Measurements from ENCODE around the gene TXNL1. TPM values are rescaled to one million over a fixed set of nuclear protein-coding genes. Genes with fewer than 3 reads are reported as not detected.

TXNL1 gene
- total and polyA plus RNA-seq, 2 donors (not counting 3 experiments of a cell fraction or from before 2014, with no cell fraction given) = 29.5 to 81.2 TPM

- ChIA-PET POLR2A (no interaction called here), CTCF (no interaction called here)
- H3K79me2 ChIP-seq (ENCODE audit: control insufficient read depth, insufficient read depth, low read length) = no peaks in the 10 kb centered on the region
- H3K9me3 ChIP-seq (replicated peaks; ENCODE audit: control insufficient read depth, insufficient read depth, low read length) = no peaks in the 10 kb centered on the region
- no peak for DNase-seq (ENCODE audit: low read depth, low spot score)
- TF ChIP-seq CTCF (IDR thresholded peaks at IDR 0.05; ENCODE audit: extremely low read depth in 1 of 2, insufficient read depth in 1 of 2, low read depth in 1 of 2, low read length in 2 of 2) (no peak), MAX (IDR thresholded peaks at IDR 0.05; ENCODE audit: insufficient read depth, insufficient read length) (no peak), EZH2 (IDR thresholded peaks at IDR 0.05; ENCODE audit: borderline replicate concordance, low read depth, low read length, severe bottlenecking) (no peak), FOS (IDR thresholded peaks at IDR 0.05; ENCODE audit: borderline replicate concordance, insufficient read depth, low read length) (no peak), GATA2 (IDR thresholded peaks at IDR 0.05; ENCODE audit: insufficient read depth, insufficient read length, low read depth, low read length) (no peak), JUN (IDR thresholded peaks at IDR 0.05; ENCODE audit: borderline replicate concordance, insufficient read depth, insufficient read length, low read depth) (no peak), MYC (IDR thresholded peaks at IDR 0.05; ENCODE audit: low read depth, low read length) (no peak), POLR2AphosphoS5 (IDR thresholded peaks at IDR 0.05; ENCODE audit: insufficient read depth, low read depth, low read length) (no peak), POLR2A (IDR thresholded peaks at IDR 0.05; ENCODE audit: low read depth, low read length) (no peak)
- no peaks in the 10 kb centered on the region for H4K20me1 ChIP-seq (replicated peaks; ENCODE audit: control insufficient read depth, extremely low read depth, insufficient read depth, low read length)
- no peaks in the 10 kb centered on the region for H3K36me3 ChIP-seq (ENCODE audit: control insufficient read depth in 2 of 2, extremely low read depth in 1 of 2, insufficient read depth in 2 of 2, low read length in 2 of 2)
- no peak overlapping the region for H2AFZ ChIP-seq (ENCODE audit: low read depth, low read length)
- no peaks in the 10 kb centered on the region for H3K9me1 ChIP-seq (replicated peaks; ENCODE audit: control insufficient read depth, extremely low read depth, insufficient read depth, low read length)
- no peak overlapping the region for H3K4me3 ChIP-seq (replicated peaks in 1 of 3; ENCODE audit: insufficient read depth in 1 of 3, low read depth in 1 of 3, low read length in 3 of 3)
- no peak overlapping the region for H3K27ac ChIP-seq (ENCODE audit: insufficient read depth, low read depth, low read length)
- intact Hi-C loops (cut with micrococcal nuclease) (no loop called here), dilution Hi-C loops (cut with MboI; ENCODE audit: extremely low pct_ligation_motif_present, low sequenced_read_pairs) (no loop called here)
- BruUV-seq (replicated peaks) = no TSS peak
- peaks cover 17% of the 10 kb centered on the region for H3K4me1 ChIP-seq (ENCODE audit: control insufficient read depth, extremely low read depth, insufficient read depth, low read length)
- FAIRE-seq = no peak
- no peaks in the 10 kb centered on the region for H3K27me3 ChIP-seq (ENCODE audit: control insufficient read depth in 2 of 2, insufficient read depth in 2 of 2, low read length in 2 of 2)
- no peak overlapping the region for H3K4me2 ChIP-seq (ENCODE audit: insufficient read depth, low read length)
- no peak overlapping the region for H3K9ac ChIP-seq (replicated peaks; ENCODE audit: extremely low read depth, insufficient read depth, low read length)
Measured at GRCh38 chr18:56580026-56580425, 58.4 kb downstream of the TXNL1 start.

Measured in endothelial cell of umbilical vein (primary cell).